ENCODE data around the gene TSHZ3. TPM values are rescaled to one million over a fixed set of nuclear protein-coding genes. Genes with fewer than 3 reads are reported as not detected.

The TSHZ3 gene
- total RNA-seq, 6 donors from 2014 or later: 2.9 to 10.1 (median 6.3) TPM

DNA sequence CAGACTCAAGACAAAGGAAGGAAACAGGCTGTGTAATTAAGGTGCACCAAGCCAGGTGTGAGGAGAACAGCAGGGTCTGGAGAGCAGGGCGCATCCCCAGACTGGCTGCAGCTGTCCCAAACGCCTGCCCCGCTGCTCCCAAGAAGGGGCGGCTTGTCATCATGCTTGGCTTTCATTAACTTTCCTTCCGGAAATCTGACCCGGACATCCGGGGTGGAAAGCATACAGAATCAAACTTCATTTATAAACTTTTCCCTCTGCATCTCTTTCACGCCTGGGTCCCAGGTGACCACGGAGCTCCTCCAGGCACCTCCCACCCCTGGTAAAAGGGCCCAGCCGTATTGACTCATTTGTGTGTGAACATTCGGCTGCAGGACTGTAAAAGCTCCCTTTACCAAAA, 31.7 kb downstream of the TSHZ3 start:
- Histone ChIP-seq H3K27me3 (no peaks in the 10 kb centered on the region), H3K4me1 (peaks cover 0 to 17% (median 8%) of the 10 kb centered on the region in 4 donors), H3K36me3 (no peaks in the 10 kb centered on the region), H3K27ac (no peak overlapping the region), H3K9me3 (no peaks in the 10 kb centered on the region), H3K4me3 (no peak overlapping the region)
- WGBS, 2 donors: 51 to 67% methylated on average over 11 of the region's 11 CpGs
- ATAC-seq (ENCODE audit: low FRiP score in 2 of 2): no peak
- DNase-seq: peak in 1 of 2 donors; percentile 14
- TF ChIP-seq, protein P1, sequence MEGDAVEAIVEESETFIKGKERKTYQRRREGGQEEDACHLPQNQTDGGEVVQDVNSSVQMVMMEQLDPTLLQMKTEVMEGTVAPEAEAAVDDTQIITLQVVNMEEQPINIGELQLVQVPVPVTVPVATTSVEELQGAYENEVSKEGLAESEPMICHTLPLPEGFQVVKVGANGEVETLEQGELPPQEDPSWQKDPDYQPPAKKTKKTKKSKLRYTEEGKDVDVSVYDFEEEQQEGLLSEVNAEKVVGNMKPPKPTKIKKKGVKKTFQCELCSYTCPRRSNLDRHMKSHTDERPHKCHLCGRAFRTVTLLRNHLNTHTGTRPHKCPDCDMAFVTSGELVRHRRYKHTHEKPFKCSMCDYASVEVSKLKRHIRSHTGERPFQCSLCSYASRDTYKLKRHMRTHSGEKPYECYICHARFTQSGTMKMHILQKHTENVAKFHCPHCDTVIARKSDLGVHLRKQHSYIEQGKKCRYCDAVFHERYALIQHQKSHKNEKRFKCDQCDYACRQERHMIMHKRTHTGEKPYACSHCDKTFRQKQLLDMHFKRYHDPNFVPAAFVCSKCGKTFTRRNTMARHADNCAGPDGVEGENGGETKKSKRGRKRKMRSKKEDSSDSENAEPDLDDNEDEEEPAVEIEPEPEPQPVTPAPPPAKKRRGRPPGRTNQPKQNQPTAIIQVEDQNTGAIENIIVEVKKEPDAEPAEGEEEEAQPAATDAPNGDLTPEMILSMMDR (IDR thresholded peaks at IDR 0.05): no peak
- TF ChIP-seq POLR2AphosphoS5 (IDR thresholded peaks at IDR 0.05) (no peak), EP300 (IDR thresholded peaks at IDR 0.05) (no peak), POLR2A (IDR thresholded peaks at IDR 0.05) (no peak)

DNA sequence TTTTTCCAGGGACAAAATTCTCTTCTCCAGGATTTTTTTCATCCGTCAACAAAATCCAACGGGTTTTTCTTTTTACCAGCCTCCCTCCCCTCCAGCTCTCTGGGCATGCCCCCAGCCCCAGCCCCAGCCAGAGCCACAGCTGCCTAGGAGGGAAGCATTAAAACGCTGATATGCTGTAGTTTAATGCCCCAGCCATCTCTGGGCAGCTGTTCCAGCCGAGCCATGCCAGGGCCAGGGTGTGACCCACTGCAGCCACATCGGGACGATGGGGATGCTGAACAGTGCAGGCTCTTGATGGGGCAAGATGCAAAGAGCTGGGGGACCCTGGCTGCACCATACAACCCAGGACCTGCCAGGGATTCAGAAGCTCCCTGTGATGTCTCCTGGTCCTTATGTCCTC, 32.1 kb downstream of the TSHZ3 start:
- H3K9me3 ChIP-seq: no peaks in the 10 kb centered on the region
- no peaks in the 10 kb centered on the region for H3K36me3 ChIP-seq
- 48 to 62% methylated on average over 3 to 6 of the region's 6 CpGs for WGBS, 2 donors
- no peaks in the 10 kb centered on the region for H3K27me3 ChIP-seq
- peak overlapping the region in 1 of 4 donors; percentile 36 for H3K27ac ChIP-seq
- no peak overlapping the region for H3K4me3 ChIP-seq
- ATAC-seq (ENCODE audit: low FRiP score in 2 of 2) (no peak), DNase-seq (peak in 1 of 2 donors; percentile 36)
- TF ChIP-seq, protein P1 (IDR thresholded peaks at IDR 0.05): no peak
- no peak for TF ChIP-seq EP300 (IDR thresholded peaks at IDR 0.05)
- TF ChIP-seq POLR2AphosphoS5 (IDR thresholded peaks at IDR 0.05): no peak
- TF ChIP-seq POLR2A (IDR thresholded peaks at IDR 0.05): no peak
- peaks cover 0 to 17% (median 8%) of the 10 kb centered on the region in 4 donors for H3K4me1 ChIP-seq

DNA sequence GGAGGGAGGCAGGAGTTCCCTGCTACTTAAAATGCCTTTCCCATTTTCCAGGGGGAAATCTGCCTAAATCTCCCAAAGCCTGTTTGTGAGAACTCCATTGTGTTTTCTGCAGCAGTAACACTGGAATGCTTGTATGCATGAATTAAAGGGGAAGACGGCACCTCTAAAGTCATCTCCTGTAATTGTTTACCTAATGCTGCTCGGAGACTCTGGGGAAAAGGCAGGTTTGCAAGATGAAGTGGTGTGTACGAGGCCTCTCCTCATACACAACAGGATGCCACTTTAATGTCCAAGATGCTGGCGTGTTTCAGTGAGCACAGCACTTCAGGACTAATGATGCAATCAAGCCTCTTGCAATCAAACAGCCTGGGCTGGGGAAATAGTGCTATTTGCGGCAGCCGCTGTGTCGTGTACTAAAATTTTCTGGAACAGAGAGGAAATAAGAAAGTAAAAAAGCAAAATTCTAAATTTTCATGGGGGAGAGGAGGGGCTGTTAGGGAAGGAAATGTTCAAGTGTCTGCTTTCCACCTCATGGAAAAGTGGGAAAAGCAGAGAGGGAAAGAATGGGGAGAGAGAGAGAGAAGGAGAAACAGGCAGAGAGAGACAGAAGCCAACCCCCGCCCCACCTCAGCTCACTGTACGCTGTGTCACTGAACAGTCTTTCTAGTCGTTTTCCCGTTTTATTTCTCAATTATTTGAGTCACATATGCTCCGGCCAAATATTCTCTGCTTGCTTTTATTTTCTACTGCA, 32.9 kb downstream of the TSHZ3 start:
- no peaks in the 10 kb centered on the region for H3K36me3 ChIP-seq
- TF ChIP-seq POLR2AphosphoS5 (IDR thresholded peaks at IDR 0.05): peak; percentile 11 to 31
- no peak for TF ChIP-seq EP300 (IDR thresholded peaks at IDR 0.05)
- TF ChIP-seq, protein P1 (IDR thresholded peaks at IDR 0.05): no peak
- TF ChIP-seq POLR2A (IDR thresholded peaks at IDR 0.05): no peak
- DNase-seq: peak in 1 of 2 donors; percentile 35
- H3K4me3 ChIP-seq: no peak overlapping the region
- 37 to 48% methylated on average over 12 of the region's 12 CpGs for WGBS, 2 donors
- no peaks in the 10 kb centered on the region for H3K9me3 ChIP-seq
- H3K27ac ChIP-seq: peak overlapping the region in 3 of 4 donors; percentile 36 to 43 (median 39)
- H3K4me1 ChIP-seq: peaks cover 0 to 17% (median 8%) of the 10 kb centered on the region in 4 donors
- H3K27me3 ChIP-seq: no peaks in the 10 kb centered on the region
- peak in 1 of 2 donors; percentile 78 for ATAC-seq (ENCODE audit: low FRiP score in 2 of 2)

DNA sequence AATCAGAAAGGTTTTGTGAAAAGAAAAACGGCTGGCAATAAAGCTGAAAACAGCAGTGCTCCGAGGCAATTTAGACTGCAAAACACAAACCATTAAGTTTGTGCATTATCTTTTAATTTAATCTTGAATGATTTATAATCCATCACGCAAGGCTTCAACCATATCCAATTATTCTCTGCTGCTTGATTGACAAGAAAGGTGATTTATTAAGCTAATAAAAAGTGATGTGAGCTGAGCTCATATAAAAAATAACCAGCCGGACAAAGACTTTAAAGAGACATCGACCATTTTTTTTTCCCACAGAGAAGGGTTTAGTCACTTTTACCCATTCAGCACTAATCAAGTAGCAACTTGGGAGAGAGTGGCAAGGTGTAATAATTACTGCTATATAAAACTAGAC, 33.6 kb downstream of the TSHZ3 start:
- no peak for ATAC-seq (ENCODE audit: low FRiP score in 2 of 2)
- H3K9me3 ChIP-seq: no peaks in the 10 kb centered on the region
- H3K4me1 ChIP-seq: peaks cover 0 to 17% (median 8%) of the 10 kb centered on the region in 4 donors
- WGBS, 2 donors: 75 to 80% methylated on average over 5 of the region's 5 CpGs
- no peaks in the 10 kb centered on the region for H3K36me3 ChIP-seq
- H3K27me3 ChIP-seq: no peaks in the 10 kb centered on the region
- TF ChIP-seq POLR2A (IDR thresholded peaks at IDR 0.05) (no peak), EP300 (IDR thresholded peaks at IDR 0.05) (no peak), POLR2AphosphoS5 (IDR thresholded peaks at IDR 0.05) (no peak)
- TF ChIP-seq, protein P1 (IDR thresholded peaks at IDR 0.05): no peak
- H3K27ac ChIP-seq: no peak overlapping the region
- no peak for DNase-seq
- H3K4me3 ChIP-seq: no peak overlapping the region
